ENCODE data around the gene NPAS3. TPM values are rescaled to one million over a fixed set of nuclear protein-coding genes. Genes with fewer than 3 reads are reported as not detected.

NPAS3 gene
- total and polyA plus RNA-seq, 11 donors, result 0.15 to 3.4 (median 0.92) TPM

DNA sequence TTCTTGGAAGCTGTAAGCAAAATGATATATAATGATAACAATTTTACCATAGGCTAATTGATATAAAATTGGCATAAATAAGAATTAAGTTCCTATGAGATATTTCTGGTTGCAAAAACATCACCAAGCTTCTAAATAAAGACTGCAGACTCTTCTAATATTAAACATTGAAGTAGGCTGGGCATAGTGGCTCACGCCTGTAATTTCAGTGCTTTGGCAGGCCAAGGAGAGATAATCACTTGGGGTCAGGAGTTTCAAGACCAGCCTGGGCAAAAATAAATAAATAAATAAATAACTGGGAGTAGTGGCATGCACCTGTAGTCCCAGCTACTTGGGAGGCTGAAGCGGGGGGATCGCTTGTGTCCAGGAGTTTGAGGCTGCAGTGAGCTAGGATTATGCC is 71.8 kb downstream of the NPAS3 start:
- no peak for TF ChIP-seq CTCF (IDR thresholded peaks at IDR 0.05)
- TF ChIP-seq POLR2A (IDR thresholded peaks at IDR 0.05), result no peak
- H3K9me3 ChIP-seq, result no peaks in the 10 kb centered on the region
- no peaks in the 10 kb centered on the region for H3K36me3 ChIP-seq
- H3K27me3 ChIP-seq, result no peaks in the 10 kb centered on the region
- DNase-seq (peak in 1 of 5 donors; percentile 28), ATAC-seq (peak; percentile 39 to 79 (median 58))
- intact Hi-C loops (cut with DNase I), result no loop called here
- no peak overlapping the region for H3K4me3 ChIP-seq
- 77 to 84% (median 83%) methylated on average over 3 of the region's 3 CpGs for WGBS, 4 donors
- peaks cover 0 to 3% (median 0%) of the 10 kb centered on the region in 12 donors for H3K4me1 ChIP-seq
- H3K27ac ChIP-seq, result no peak overlapping the region

GRCh38 chr14:33014710-33015109 is 76.0 kb downstream of the NPAS3 start:
- no peaks in the 10 kb centered on the region for H3K36me3 ChIP-seq
- no peaks in the 10 kb centered on the region for H3K9me3 ChIP-seq
- no peak overlapping the region for H3K4me3 ChIP-seq
- DNase-seq (no peak), ATAC-seq (no peak)
- TF ChIP-seq POLR2A (IDR thresholded peaks at IDR 0.05), result no peak
- TF ChIP-seq CTCF (IDR thresholded peaks at IDR 0.05), result no peak
- intact Hi-C loops (cut with DNase I), result no loop called here
- H3K4me1 ChIP-seq, result peaks cover 0 to 3% (median 0%) of the 10 kb centered on the region in 12 donors
- WGBS, 4 donors, result 85 to 90% (median 88%) methylated on average over 4 of the region's 4 CpGs
- no peak overlapping the region for H3K27ac ChIP-seq
- no peaks in the 10 kb centered on the region for H3K27me3 ChIP-seq

DNA sequence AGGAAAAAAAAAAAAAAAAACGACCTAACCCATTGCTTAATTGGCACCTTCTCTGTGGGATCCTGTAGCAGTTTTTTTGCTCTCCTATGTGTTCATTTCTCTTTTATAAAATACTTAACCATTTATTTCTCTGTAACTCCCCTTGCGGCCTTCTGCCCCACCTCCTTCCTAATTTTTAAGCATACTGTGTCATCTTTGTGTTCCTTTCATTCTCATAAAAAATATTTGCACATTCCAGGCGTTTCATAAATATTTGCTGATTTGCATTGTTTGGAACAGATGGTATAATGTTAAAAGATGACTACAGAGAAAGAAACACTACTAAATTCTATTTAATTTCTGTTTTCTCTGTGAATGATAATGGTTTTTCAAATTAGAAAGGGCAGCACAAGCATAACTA is 77.9 kb downstream of the NPAS3 start:
- H3K9me3 ChIP-seq, result no peaks in the 10 kb centered on the region
- H3K36me3 ChIP-seq, result no peaks in the 10 kb centered on the region
- no peaks in the 10 kb centered on the region for H3K27me3 ChIP-seq
- DNase-seq (no peak), ATAC-seq (no peak)
- no peak for TF ChIP-seq CTCF (IDR thresholded peaks at IDR 0.05)
- TF ChIP-seq POLR2A (IDR thresholded peaks at IDR 0.05), result no peak
- intact Hi-C loops (cut with DNase I), result no loop called here
- H3K4me1 ChIP-seq, result no peaks in the 10 kb centered on the region
- no peak overlapping the region for H3K4me3 ChIP-seq
- 58 to 69% (median 62%) methylated on average over 3 of the region's 3 CpGs for WGBS, 4 donors
- H3K27ac ChIP-seq, result no peak overlapping the region

DNA sequence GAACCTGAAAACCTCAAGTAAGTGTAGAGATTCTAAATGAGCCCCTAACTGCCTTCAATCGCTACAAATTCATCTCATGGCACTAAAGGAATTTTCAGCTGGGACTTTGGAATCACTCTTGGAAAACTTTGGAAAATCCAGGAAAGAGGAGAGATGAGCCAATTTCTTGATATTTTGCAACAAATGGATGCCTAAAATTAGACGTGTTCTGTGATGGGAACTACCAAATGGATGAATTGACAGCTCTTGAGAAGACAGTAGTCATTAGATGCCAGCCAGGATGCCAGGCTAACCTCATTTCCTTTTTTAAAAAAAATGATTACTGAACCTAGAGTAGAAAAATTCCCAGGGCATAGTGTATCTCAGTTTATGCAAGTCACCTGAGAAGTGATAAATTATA is 78.3 kb downstream of the NPAS3 start:
- Histone ChIP-seq H3K27ac (no peak overlapping the region), H3K36me3 (no peaks in the 10 kb centered on the region), H3K4me3 (no peak overlapping the region), H3K27me3 (no peaks in the 10 kb centered on the region), H3K9me3 (no peaks in the 10 kb centered on the region), H3K4me1 (no peaks in the 10 kb centered on the region)
- ATAC-seq (no peak), DNase-seq (no peak)
- 64 to 77% (median 71%) methylated on average over 2 of the region's 2 CpGs for WGBS, 4 donors
- no peak for TF ChIP-seq CTCF (IDR thresholded peaks at IDR 0.05)
- intact Hi-C loops (cut with DNase I), result no loop called here
